ENCODE results near the gene ZSWIM3. TPM values are rescaled to one million over a fixed set of nuclear protein-coding genes. Genes with fewer than 3 reads are reported as not detected.
"Not testable (repeated sequence)": the region's sequence is repeated elsewhere in the genome, so short reads cannot be mapped to it uniquely, and the experiment has no call there.

The ZSWIM3 gene
- total RNA-seq, 2 experiments from 2014 or later, result 4.5 to 5.2 TPM

- ChIA-PET POLR2A (interaction anchor here (0.6 kb wide), 1 partner anchor 83 kb away, joined by 5 read pairs; no protein-coding TSS in a partner anchor), CTCF (interaction anchor here (1.0 kb wide), 1 partner anchor 8 kb away, joined by 3 read pairs; no protein-coding TSS in a partner anchor)
These were observed 40.3 kb downstream of the ZSWIM3 start for GRCh38 chr20:45897692-45898091.

DNA sequence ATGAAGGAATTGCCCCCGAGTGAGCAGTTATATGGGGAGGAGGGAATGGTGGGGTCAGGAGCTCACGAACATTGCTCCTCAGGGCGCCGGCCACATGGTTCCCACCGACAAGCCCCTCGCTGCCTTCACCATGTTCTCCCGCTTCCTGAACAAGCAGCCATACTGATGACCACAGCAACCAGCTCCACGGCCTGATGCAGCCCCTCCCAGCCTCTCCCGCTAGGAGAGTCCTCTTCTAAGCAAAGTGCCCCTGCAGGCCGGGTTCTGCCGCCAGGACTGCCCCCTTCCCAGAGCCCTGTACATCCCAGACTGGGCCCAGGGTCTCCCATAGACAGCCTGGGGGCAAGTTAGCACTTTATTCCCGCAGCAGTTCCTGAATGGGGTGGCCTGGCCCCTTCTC is 40.9 kb downstream of the ZSWIM3 start:
- CTCF ChIA-PET, result interaction anchor here (1.0 kb wide), 1 partner anchor 8 kb away, joined by 3 read pairs; no protein-coding TSS in a partner anchor

DNA sequence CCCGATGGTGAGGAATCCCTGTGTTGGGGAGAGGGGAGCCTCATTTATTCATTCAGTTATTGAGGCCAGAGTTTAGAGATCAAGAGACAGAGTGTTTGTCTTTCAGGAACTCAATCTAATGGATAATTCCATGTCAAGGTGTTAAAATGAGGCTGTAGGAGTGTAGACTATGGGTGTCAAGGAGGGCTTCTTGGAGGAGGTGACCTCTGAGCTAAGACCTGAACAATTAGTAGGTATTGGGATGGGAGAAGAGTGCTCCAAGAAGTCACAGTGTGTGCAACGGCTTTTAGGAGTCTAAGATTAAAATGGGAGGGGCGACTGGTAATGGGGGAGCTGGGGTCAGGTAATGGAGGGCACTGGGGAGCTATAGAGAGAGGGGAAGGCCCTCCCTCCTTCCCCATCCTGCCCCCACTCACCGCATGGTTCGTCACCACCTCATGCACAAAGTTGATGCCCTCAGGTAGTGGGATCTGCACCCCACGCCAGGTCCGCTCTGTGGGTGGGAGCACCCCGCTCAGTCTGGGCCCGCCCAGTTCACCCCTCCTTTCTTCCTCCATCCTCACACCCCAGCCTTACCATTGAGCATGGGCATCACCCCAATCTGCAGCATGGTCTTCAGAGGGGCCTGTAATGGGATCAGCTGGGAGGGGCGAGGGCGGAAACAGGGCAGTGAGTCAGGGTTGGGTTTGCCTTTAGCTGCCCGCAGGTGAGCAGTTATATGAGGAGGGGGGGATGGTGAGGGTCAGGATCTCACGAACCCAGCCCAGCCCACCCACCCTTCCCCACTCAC is 41.8 kb downstream of the ZSWIM3 start:
- POLR2A ChIA-PET, result no interaction called here

More for the DNA sequence above, 40.9 kb downstream of the ZSWIM3 start:
- POLR2A ChIA-PET, result interaction anchor here (0.5 kb wide), 1 partner anchor 22 kb away, joined by 3 read pairs; no protein-coding TSS in a partner anchor

GRCh38 chr20:45901332-45901731 is 43.9 kb downstream of the ZSWIM3 start:
- POLR2A ChIA-PET, CTCF ChIA-PET: not testable (repeated sequence)

More for the DNA sequence above, 41.8 kb downstream of the ZSWIM3 start:
- CTCF ChIA-PET, result no interaction called here

DNA sequence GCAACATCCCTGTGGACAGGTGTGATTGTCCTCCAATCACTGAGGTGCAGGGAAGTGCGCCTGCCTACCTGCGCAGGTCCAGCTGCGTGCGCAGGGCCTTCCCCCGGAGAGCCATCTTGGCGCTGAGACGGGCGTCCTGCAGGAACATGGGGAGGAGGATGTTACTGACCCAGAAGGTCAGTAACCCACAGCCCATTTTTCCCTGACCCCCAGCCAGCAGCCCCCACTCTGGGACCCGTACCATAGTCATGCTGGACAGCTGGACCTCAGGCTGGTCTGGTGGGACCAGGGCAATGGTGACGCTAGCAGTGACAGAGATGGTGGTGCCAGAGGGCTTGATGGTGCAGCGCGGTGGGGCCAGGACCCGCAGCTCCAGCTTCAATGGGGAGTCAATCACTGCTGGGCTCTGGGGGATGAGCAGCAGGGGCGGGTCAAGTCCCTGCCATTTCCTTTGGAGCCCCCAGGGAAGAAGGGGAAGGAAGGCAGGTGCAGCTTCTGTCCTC is 44.8 kb downstream of the ZSWIM3 start:
- CTCF ChIA-PET, result interaction anchor here (0.6 kb wide), 1 partner anchor 102 kb away, joined by 3 read pairs; no protein-coding TSS in a partner anchor
- POLR2A ChIA-PET, result interaction anchor here (0.7 kb wide), 1 partner anchor 9 kb away, joined by 3 read pairs; no protein-coding TSS in a partner anchor

DNA sequence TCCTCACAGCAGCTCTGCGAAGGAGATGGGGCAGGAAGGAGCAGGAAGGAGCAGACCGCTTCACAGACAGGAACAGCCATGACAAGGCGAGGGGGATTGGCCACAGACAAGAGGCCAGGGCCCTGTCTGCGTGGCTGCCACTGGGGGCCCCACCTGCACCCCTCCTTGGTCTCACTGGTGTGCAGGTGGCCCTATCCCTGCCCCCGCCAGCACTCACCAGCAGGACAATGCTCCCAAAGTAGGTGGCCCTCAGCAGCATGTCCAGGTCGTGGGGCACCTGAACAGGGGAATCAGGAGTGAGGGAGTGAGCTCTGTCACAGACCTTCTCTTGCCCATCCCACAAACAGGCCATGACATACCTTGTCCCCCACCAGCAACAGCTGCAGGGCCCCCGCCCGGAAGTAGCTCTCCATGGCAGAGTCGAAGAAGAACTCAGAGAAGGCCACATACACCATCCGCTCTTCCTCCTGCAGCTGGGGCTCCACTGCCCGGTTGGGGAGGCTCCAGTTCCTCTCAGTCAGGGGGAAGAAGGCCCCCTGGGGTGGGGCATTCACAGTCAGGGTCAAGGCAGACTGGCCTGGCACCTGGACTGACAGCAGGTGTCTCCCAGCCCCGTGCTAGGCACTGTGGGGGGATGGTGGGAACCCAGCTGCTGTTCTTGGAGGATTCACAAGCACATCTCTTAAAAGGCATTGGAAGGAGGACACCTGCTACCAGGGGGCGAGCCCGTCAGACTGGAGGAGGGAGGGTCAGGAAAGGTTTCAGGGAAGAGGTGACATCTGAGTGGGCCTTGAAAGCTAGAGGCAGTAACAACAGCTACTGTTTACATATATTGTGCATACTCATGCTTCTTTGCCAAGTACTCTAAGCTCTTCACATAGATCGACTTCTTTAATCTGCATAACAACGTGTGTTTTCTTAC is 47.4 kb downstream of the ZSWIM3 start:
- ChIA-PET POLR2A (no interaction called here), CTCF (no interaction called here)

DNA sequence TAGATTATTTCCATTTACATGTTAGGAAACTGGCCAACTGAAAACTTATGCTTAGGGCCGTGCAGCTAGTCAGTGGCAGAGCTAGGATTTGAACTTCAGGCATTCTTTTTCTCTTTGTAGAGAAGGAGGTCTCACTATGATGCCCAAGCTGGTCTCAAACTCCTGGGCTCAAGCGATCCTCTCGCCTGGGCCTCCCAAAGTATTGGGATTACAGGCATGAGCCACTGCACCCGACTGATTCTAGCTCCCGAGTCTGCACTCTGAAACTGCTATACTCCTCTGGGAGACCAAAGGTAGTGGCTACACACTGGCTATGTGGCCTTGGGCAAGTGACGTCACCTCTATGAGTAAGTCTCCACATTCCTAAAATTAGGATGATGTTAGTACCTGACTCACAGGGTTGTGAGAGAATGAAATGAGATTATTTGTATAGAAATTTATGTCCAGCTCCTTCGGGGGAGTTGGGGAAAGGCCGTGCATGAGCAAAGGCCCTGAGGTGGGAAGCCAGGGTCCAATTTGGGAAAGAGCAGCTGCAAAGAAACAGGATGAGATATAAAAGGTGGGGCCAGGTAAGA is 48.2 kb downstream of the ZSWIM3 start:
- CTCF ChIA-PET, result no interaction called here
- POLR2A ChIA-PET, result no interaction called here

GRCh38 chr20:45907219-45907948 is 50.0 kb downstream of the ZSWIM3 start:
- POLR2A ChIA-PET, result no interaction called here
- CTCF ChIA-PET, result no interaction called here

- POLR2A ChIA-PET, result no interaction called here
- CTCF ChIA-PET, result no interaction called here
These were observed 50.7 kb downstream of the ZSWIM3 start for GRCh38 chr20:45908084-45908483.

DNA sequence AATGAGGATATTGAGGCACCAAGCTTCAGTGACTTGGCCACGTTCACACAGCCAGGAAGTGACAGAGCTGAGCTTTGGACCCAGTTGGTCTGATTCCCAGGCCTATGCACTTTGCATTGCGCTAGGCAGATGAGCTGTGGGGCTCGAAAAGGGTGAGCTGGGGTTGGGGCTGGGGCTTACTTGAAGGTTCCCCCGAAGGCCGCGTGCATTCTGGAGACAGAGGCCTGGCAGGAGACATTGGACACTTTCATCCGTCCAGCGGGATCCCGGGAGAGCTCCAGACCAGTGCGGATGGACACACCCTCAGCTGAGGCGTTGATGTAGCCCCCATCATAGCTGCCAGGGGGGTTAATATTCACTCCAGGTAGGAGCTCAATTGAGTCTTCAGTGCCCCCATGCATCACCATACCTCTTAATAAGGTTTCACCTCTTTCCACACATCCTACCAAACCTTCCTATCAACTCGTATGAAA is 52.0 kb downstream of the ZSWIM3 start:
- CTCF ChIA-PET, result interaction anchor here (1.0 to 1.2 kb wide), 2 partner anchors 17 to 18 kb away, joined by 3 to 4 read pairs; partner anchors contain the start of genes CTSA and NEURL2
- POLR2A ChIA-PET, result no interaction called here

DNA sequence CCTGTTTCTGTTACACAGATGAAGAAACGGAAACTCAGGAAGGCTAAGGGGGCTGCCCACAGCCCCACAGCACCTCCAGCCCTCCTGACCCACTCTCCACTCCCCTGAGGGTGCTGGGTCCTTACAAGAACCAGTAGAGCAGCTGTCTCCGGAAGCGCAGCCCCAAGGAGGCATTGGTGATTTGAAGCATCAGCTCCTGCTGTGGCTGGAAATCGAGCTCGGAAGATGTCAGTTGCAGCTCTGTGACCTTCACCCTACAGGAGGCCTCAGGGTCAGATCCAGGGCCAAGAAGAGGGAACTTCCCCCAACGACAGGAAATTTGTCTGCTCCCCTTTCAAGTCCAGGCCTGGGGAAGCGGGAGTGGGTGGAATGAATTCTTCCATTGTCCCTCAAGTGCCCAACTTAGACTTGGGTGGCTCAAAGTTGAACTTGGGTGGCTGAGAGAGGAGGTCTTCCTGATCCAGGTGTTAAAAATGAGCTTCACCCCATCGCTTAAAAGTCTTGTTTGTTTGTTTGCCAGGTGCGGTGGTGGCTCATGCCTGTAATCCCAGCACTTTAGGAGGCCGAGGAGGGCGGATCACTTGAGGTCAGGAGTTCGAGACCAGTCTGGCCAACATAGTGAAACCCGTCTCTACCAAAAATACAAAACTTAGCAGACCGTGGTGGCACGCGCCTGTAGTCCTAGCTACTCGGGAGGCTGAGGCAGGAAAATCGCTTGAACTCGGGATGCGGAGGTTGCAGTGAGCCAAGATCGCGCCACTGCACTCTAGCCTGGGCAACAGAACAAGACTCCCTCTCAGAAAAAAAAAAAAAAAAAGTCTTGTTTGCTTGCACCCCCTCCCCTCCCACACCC is 52.6 kb downstream of the ZSWIM3 start:
- ChIA-PET CTCF (interaction anchor here (0.7 to 1.3 kb wide), 5 partner anchors 16 to 124 kb away, joined by 3 to 4 read pairs (median 3); partner anchors contain the start of genes CTSA and NEURL2), POLR2A (interaction anchor here (1.3 to 2.0 kb wide), 2 partner anchors 20 to 25 kb away, joined by 6 to 10 read pairs; partner anchors contain the start of genes CTSA, NEURL2 and PCIF1)

DNA sequence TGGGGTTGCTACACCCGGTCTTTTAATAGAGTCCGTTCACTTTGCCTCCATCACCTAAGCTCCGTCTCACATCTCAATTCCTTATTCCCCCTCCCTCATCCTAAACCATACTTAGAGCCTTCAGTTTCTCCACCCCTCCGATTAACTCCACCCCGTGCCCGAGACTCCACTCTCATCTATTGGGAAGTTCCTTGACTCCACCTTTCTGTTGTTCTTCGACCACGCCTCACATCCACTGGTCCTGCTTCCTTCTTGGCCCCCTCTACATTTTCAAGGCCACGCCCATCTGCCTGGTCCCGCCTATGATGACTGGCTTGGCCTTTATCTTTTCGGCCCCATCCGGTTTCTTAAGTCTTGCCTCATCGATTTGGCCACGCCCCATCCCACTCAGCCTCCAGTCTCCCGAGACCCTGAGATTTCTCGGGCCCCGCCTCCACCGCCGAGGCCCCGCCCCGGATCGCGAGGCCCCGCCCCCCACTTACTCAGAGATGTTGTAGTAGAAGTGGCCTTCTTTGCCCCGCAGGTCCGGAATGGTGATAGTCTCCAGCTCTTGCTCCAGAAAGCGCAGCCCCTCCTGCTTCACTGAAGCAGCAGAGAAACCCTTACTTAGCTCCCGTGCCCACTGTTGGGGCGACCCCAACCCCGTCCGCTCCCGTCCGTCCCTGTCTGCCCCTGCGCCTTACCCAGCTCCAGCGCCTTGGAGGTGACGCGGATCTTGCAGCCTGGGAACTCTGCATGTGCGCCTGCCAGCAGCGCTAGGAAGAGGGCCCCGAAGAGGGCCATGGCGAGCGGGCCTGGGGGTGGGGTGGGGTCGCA is 53.5 kb downstream of the ZSWIM3 start:
- ChIA-PET CTCF (interaction anchor here (0.7 to 1.3 kb wide), 4 partner anchors 15 to 60 kb away, joined by 3 read pairs; no protein-coding TSS in a partner anchor), POLR2A (interaction anchor here (0.7 to 2.0 kb wide), 3 partner anchors 21 to 59 kb away, joined by 3 to 10 read pairs (median 6); partner anchors contain the start of genes CTSA, NEURL2 and PCIF1)

DNA sequence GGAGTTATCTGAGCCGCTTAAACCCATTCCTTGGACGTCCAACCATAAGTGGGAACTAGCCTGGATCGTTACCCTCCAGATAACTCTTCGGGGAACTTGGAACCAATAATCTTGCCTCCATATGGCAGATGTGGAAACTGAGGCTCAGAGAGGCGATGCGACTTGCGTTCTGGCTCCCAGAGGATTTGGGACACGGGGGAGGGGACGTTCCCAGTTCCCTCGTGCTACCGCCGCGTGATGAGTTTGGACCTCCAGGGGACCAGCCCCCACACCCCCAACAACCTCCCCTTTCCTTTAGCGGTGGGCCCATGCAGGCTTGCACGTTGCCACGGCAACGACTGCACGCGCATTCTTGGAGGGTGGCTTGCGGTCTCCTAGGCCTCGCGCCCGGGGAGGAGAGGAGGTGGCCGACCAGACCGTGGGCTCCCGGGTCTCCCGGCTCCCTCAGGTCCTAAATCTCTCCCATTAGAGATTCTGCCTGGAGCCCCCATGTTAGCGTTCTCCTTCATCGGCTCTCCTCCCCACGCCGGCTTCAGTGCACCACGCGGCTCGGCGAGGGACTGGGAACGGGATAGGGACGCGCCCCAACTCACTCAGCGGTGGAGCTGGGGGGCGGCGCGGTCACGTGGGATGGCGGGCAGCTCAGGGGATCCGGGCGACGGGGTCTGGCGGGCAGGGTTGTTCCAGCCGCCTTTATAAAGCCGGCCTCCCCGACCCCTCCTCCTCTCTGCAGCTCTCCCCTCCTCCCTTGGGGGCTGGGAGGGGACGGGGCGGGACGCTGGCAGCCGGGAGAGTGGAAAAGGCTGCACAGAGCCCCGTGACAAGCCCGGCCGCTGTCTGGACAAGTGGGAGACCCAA is 54.3 kb downstream of the ZSWIM3 start, which contains the start of gene PLTP:
PLTP (minus strand) TSS at position 670 of the 858 bp plus-strand sequence. CDS start 703 bp downstream, outside the sequence.
- CTCF ChIA-PET, result interaction anchor here (1.2 kb wide), 1 partner anchor 25 kb away, joined by 3 read pairs; no protein-coding TSS in a partner anchor
- POLR2A ChIA-PET, result interaction anchor here (0.7 to 2.0 kb wide), 3 partner anchors 22 to 58 kb away, joined by 3 to 6 read pairs (median 4); partner anchors contain the start of genes CTSA and NEURL2

- ChIA-PET CTCF (no interaction called here), POLR2A (interaction anchor here (1.0 to 2.0 kb wide), 2 partner anchors 21 to 22 kb away, joined by 4 to 6 read pairs; partner anchors contain the start of genes CTSA and NEURL2)
These were observed 54.9 kb downstream of the ZSWIM3 start for GRCh38 chr20:45912344-45912682.

DNA sequence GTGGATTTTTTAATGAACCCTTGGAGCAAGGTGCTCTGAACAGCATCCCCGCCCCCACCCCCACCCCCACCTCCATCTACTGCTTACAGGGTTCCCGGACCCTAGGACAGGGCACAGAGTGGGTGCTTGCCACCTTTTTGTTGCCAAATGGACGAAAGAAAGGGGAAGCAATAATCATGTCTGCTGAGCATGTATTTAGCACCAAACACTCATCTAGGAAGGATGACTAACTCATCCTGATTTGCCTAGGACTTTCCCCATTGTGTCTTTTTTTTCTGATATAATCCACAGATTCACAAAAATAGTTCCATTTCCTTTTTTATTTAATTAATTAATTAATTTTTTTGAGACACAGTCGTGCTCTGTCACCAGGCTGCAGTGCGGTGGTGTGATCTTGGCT is 55.7 kb downstream of the ZSWIM3 start:
- CTCF ChIA-PET, result no interaction called here
- POLR2A ChIA-PET, result no interaction called here

DNA sequence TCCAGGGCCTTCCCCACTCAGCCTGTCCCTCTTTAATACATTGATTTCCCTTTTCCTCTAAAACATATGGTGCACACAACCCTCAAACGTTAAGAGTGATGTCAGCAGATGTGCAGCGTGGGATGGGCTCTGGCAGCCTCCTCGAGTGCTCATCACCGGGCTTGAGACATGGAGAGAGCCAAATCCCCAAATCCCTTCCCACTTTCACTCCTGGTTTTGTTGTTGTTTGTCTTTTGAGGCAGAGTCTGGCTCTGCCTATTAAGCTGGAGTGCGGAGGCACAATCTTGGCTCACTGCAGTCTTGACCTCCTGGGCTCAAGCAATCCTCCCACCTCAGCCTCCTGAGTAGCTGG is 60.4 kb downstream of the ZSWIM3 start:
- POLR2A ChIA-PET, result no interaction called here
- CTCF ChIA-PET, result no interaction called here
